ENCODE measurements around the gene ASXL1. TPM values are rescaled to one million over a fixed set of nuclear protein-coding genes. Genes with fewer than 3 reads are reported as not detected.
A peak's percentile ranks its signal among the peaks of the same experiment; 100 is the strongest.

Gene ASXL1
- total and polyA plus RNA-seq, 8 donors = 9.0 to 185 (median 61.7) TPM

DNA sequence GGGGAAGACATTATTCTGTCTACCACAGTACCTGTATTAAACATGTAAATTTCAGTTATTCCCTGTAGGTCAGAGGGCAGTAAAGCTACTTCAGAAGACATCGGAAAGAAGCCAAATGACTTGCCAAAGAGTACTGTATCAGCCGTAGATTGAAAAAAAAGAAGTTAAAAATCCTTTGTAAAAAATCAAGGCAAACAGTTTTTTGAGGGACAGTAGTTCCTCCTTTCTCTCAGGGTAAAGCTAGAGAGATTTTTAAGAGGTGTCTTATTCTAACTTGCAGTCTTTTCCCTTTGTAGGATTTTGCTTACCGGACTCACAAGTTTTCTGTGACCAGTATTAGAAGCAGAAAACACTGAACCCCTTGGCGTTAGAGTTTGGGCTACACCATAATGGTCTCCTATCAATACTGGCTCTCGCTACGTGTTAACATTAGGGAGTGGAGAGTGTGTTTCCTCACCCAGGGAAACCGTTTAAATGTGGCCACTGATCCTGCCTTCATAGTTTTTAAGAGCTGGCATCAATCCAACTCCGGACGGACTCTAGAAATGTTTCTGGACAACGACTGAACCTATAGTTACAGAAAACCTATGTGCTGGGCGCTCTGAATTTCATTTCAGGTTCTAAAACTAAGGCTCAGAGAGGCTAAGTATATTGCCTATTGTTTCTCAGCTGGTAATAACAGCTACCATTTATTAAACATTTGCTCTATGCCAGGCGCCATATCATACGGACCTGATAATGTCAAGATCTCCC is 1.3 kb upstream of the ASXL1 start:
- Histone ChIP-seq H3K36me3 (no peaks in the 10 kb centered on the region), H3K4me3 (peak overlapping the region; percentile 78 to 99 (median 86)), H3K27ac (peak overlapping the region; percentile 13 to 98 (median 97)), H3K9me3 (no peaks in the 10 kb centered on the region), H3K4me1 (peaks cover 29 to 43% (median 35%) of the 10 kb centered on the region in 4 donors), H3K27me3 (no peaks in the 10 kb centered on the region)
- intact Hi-C loops (cut with DNase I; ENCODE audit: low total_unique reads) = no loop called here
- 12 to 28% (median 17%) methylated on average over 13 of the region's 13 CpGs for whole genome bisulfite sequencing, 5 donors
- DNase-seq = peak in 1 of 2 donors; percentile 62
- TF ChIP-seq, protein P1, sequence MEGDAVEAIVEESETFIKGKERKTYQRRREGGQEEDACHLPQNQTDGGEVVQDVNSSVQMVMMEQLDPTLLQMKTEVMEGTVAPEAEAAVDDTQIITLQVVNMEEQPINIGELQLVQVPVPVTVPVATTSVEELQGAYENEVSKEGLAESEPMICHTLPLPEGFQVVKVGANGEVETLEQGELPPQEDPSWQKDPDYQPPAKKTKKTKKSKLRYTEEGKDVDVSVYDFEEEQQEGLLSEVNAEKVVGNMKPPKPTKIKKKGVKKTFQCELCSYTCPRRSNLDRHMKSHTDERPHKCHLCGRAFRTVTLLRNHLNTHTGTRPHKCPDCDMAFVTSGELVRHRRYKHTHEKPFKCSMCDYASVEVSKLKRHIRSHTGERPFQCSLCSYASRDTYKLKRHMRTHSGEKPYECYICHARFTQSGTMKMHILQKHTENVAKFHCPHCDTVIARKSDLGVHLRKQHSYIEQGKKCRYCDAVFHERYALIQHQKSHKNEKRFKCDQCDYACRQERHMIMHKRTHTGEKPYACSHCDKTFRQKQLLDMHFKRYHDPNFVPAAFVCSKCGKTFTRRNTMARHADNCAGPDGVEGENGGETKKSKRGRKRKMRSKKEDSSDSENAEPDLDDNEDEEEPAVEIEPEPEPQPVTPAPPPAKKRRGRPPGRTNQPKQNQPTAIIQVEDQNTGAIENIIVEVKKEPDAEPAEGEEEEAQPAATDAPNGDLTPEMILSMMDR (IDR thresholded peaks at IDR 0.05) = no peak
- TF ChIP-seq POLR2A (IDR thresholded peaks at IDR 0.05) = no peak
- no peak for TF ChIP-seq POLR2AphosphoS5 (IDR thresholded peaks at IDR 0.05)
- no peak for TF ChIP-seq EP300 (IDR thresholded peaks at IDR 0.05)

DNA sequence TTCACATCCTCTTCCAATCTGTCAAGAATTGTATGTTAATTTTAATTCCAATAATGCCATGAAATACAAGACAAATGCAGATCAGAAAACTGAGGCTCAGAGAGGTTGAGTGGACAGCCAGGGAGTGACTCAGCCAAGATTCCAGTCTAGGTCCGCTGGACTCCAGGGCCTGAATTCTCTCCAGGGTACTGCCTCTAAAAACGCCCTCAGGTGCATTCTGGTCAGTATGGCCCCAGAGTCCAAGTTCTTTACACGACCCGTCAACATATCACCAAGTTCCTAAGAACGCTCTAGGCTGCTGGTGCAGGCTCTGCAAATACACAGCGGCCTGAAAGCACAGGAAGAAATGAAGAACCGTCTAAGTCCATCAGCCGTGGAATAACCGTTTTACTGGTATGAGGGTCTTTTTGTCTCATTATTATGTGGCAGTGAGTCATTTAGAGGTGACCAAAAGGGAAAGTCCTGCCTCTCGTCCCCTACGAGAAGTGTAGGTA is 709 bp upstream of the ASXL1 start:
- Histone ChIP-seq H3K36me3 (no peaks in the 10 kb centered on the region), H3K27me3 (no peaks in the 10 kb centered on the region), H3K4me1 (peaks cover 31 to 49% (median 41%) of the 10 kb centered on the region in 4 donors), H3K4me3 (peak overlapping the region; percentile 78 to 99 (median 86)), H3K27ac (peak overlapping the region; percentile 96 to 99 (median 97)), H3K9me3 (no peaks in the 10 kb centered on the region)
- WGBS, 5 donors = 0 to 1% (median 1%) methylated on average over 11 of the region's 11 CpGs
- no peak for DNase-seq
- intact Hi-C loops (cut with DNase I; ENCODE audit: low total_unique reads) = no loop called here
- TF ChIP-seq, protein P1 (IDR thresholded peaks at IDR 0.05) = no peak
- no peak for TF ChIP-seq POLR2AphosphoS5 (IDR thresholded peaks at IDR 0.05)
- TF ChIP-seq EP300 (IDR thresholded peaks at IDR 0.05) = no peak
- TF ChIP-seq POLR2A (IDR thresholded peaks at IDR 0.05) = no peak

DNA sequence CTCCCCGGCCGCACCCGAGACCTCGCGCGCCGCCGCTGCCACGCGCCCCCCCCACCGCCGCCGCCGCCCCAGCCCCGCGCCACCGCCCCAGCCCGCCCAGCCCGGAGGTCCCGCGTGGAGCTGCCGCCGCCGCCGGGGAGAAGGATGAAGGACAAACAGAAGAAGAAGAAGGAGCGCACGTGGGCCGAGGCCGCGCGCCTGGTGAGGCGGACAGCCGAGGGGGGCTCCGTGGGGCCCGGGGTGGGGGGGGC is 426 bp downstream of the ASXL1 start:
- Histone ChIP-seq H3K4me3 (peak overlapping the region; percentile 78 to 99 (median 86)), H3K4me1 (peaks cover 41 to 60% (median 52%) of the 10 kb centered on the region in 4 donors), H3K27me3 (no peaks in the 10 kb centered on the region), H3K36me3 (no peaks in the 10 kb centered on the region), H3K9me3 (no peaks in the 10 kb centered on the region), H3K27ac (peak overlapping the region; percentile 96 to 99 (median 97))
- intact Hi-C loops (cut with DNase I; ENCODE audit: low total_unique reads) = no loop called here
- WGBS, 5 donors = 0 to 2% (median 0%) methylated on average over 1 to 27 of the region's 35 CpGs; no CpG with 5 or more reads in 1 of the 5 donors
- DNase-seq = no peak
- TF ChIP-seq EP300 (IDR thresholded peaks at IDR 0.05) = no peak
- no peak for TF ChIP-seq POLR2AphosphoS5 (IDR thresholded peaks at IDR 0.05)
- TF ChIP-seq, protein P1 (IDR thresholded peaks at IDR 0.05) = no peak
- TF ChIP-seq POLR2A (IDR thresholded peaks at IDR 0.05) = no peak

DNA sequence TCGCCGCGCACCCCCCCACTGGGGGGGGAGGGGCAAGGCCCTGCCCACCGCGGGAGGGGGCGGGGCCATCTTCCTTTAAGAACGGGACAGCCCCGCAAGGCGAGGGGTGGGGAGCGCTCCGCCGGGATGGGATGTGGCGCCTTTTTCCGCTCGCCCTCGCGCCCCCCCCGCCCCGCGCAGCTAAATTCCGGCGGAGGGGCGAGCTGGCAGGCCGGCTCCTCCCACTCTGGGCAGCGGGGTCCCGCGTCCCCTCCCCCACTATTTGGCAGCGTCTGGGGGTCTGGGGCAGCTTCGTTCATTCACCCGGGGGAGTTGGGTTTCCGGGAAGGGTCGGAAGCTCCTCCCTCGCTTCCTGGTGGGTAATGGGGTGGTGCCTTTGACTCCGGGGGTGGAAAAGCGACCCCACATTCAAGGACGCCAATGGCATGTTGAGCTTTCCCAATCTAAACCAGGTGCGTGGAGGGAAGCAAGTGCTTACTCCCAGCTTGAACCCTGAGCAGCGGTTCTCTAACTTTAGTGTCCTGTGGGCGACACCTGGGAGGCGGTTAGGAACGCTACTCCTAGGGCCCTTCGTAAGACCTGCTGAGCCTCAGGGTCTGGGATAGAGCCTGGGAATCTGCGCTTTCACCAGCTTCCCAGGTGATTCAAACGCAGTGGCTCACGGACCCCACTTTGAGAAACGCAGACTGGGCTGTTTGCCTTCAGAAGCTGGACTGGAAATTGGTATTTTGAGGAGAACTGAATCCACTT is 927 bp downstream of the ASXL1 start:
- Histone ChIP-seq H3K4me3 (peak overlapping the region; percentile 78 to 99 (median 86)), H3K36me3 (no peaks in the 10 kb centered on the region), H3K27me3 (no peaks in the 10 kb centered on the region), H3K9me3 (no peaks in the 10 kb centered on the region), H3K27ac (peak overlapping the region; percentile 96 to 99 (median 97)), H3K4me1 (peaks cover 46 to 65% (median 56%) of the 10 kb centered on the region in 4 donors)
- intact Hi-C loops (cut with DNase I; ENCODE audit: low total_unique reads) = no loop called here
- peak in 2 of 3 donors; percentile 53 to 54 for TF ChIP-seq POLR2AphosphoS5 (IDR thresholded peaks at IDR 0.05)
- TF ChIP-seq EP300 (IDR thresholded peaks at IDR 0.05) = no peak
- DNase-seq = peak; percentile 77 to 92
- WGBS, 5 donors = 0 to 2% (median 0%) methylated on average over 28 to 46 of the region's 46 CpGs

All from stomach (tissue), 9 donors.